Tibial nerve (tissue), 4 donors: ENCODE results near the gene NDUFC1. TPM values are rescaled to one million over a fixed set of nuclear protein-coding genes. Genes with fewer than 3 reads are reported as not detected.
A peak's percentile ranks its signal among the peaks of the same experiment; 100 is the strongest.

ENCODE experiments used
- DNase-seq, 2 donors: peaks; one replicate each; pipeline ENCODE4 v3.0.0-alpha.2; 2019; ENCODE audit warnings: low spot score in 2 of 2
- H3K27ac ChIP-seq, 4 donors: fragments of 200-600 bp; sonication (generic) in 3 of 4; one replicate each; pipeline ENCODE4 v1.5.1; 2017 to 2019; ENCODE audit warnings: mild to moderate bottlenecking in 1 of 4
- H3K27me3 ChIP-seq, 2 donors: fragments of 200-600 bp; sonication (generic) in 1 of 2; one replicate each; pipeline versions ENCODE4 v1.5.1 to v1.6.0; 2017 to 2019
- H3K36me3 ChIP-seq, 3 donors: fragments of 200-600 bp; sonication (generic); one replicate each; pipeline ENCODE4 v1.5.1; 2018 to 2019
- H3K4me1 ChIP-seq, 4 donors: fragments of 200-600 bp; sonication (generic) in 3 of 4; one replicate each; pipeline ENCODE4 v1.5.1; 2017 to 2019
- H3K4me3 ChIP-seq, 4 donors: fragments of 200-600 bp; sonication (generic) in 3 of 4; one replicate each; pipeline ENCODE4 v1.5.1; 2017 to 2019; ENCODE audit warnings: mild to moderate bottlenecking in 1 of 4, moderate library complexity in 1 of 4
- H3K9me3 ChIP-seq, 4 donors: fragments of 200-600 bp; sonication (generic) in 3 of 4; one replicate each; pipeline ENCODE4 v1.5.1; 2017 to 2019
- CTCF ChIP-seq, 5 experiments: fragments of 200-600 bp in 3 of 5; fragments of 450-650 bp in 2 of 5; sonication (generic) in 3 of 5; IDR thresholded peaks; one replicate each; pipeline ENCODE4 v1.5.1; 2016 to 2019; ENCODE audit warnings: antibody characterized with exemption in 5 of 5, mild to moderate bottlenecking in 3 of 5, moderate library complexity in 2 of 5
- EP300 ChIP-seq, 2 donors: sonication (generic); formaldehyde crosslinking; IDR thresholded peaks; one replicate each; pipeline ENCODE4 v1.6.1; 2017; ENCODE audit warnings: antibody characterized with exemption in 2 of 2, mild to moderate bottlenecking in 1 of 2
- POLR2A ChIP-seq, 2 donors: fragments of 450-650 bp; IDR thresholded peaks; one replicate each; pipeline ENCODE4 v1.6.1; 2017; ENCODE audit warnings: antibody characterized with exemption in 2 of 2, mild to moderate bottlenecking in 2 of 2, moderate library complexity in 2 of 2
- WGBS, 2 donors: methylation state at CpG; one replicate each; pipeline ENCODE4 v1.1.5; 2018; 5-methylcytosine and 5-hydroxymethylcytosine counted together
- total RNA-seq, 4 donors: library from RNA; depleted of rRNA; stranded (reverse); fragments of >200 nt; gene quantifications; one replicate each; pipeline ENCODE4 v1.1.0, GENCODE V29; 2016

Gene NDUFC1
- total RNA-seq, 4 donors from 2014 or later: 19.4 to 43.3 (median 30.9) TPM

- no peak overlapping the region for H3K4me3 ChIP-seq
- no peak for DNase-seq
- H3K4me1 ChIP-seq: peaks cover 0 to 9% (median 0%) of the 10 kb centered on the region in 4 donors
- TF ChIP-seq EP300 (IDR thresholded peaks at IDR 0.05) (no peak), POLR2A (IDR thresholded peaks at IDR 0.05) (no peak)
- H3K9me3 ChIP-seq: no peaks in the 10 kb centered on the region
- H3K27ac ChIP-seq: no peak overlapping the region
- no peaks in the 10 kb centered on the region for H3K36me3 ChIP-seq
- no peaks in the 10 kb centered on the region for H3K27me3 ChIP-seq
These were observed 55.0 kb downstream of the NDUFC1 start for GRCh38 chr4:139247241-139247640.

- DNase-seq: no peak
- H3K27ac ChIP-seq: no peak overlapping the region
- peaks cover 0 to 9% (median 0%) of the 10 kb centered on the region in 4 donors for H3K4me1 ChIP-seq
- TF ChIP-seq EP300 (IDR thresholded peaks at IDR 0.05) (no peak), CTCF (IDR thresholded peaks at IDR 0.05) (no peak), POLR2A (IDR thresholded peaks at IDR 0.05) (no peak)
- no peaks in the 10 kb centered on the region for H3K9me3 ChIP-seq
- no peaks in the 10 kb centered on the region for H3K27me3 ChIP-seq
- H3K36me3 ChIP-seq: no peaks in the 10 kb centered on the region
- H3K4me3 ChIP-seq: no peak overlapping the region
- 62 to 79% methylated on average over 3 of the region's 3 CpGs for WGBS, 2 donors
These were observed 56.1 kb downstream of the NDUFC1 start for GRCh38 chr4:139246166-139246565.

GRCh38 chr4:139245590-139245989 lies 56.7 kb downstream of the NDUFC1 start:
- H3K36me3 ChIP-seq: no peaks in the 10 kb centered on the region
- H3K27me3 ChIP-seq: no peaks in the 10 kb centered on the region
- no peak for DNase-seq
- no peaks in the 10 kb centered on the region for H3K9me3 ChIP-seq
- TF ChIP-seq CTCF (IDR thresholded peaks at IDR 0.05) (no peak), POLR2A (IDR thresholded peaks at IDR 0.05) (no peak), EP300 (IDR thresholded peaks at IDR 0.05) (no peak)
- 64 to 82% methylated on average over 1 of the region's 1 CpG for whole genome bisulfite sequencing, 2 donors
- no peak overlapping the region for H3K4me3 ChIP-seq
- H3K27ac ChIP-seq: no peak overlapping the region
- peaks cover 0 to 9% (median 0%) of the 10 kb centered on the region in 4 donors for H3K4me1 ChIP-seq

GRCh38 chr4:139243448-139244365 lies 58.6 kb downstream of the NDUFC1 start:
- no peak for TF ChIP-seq CTCF (IDR thresholded peaks at IDR 0.05)
- TF ChIP-seq EP300 (IDR thresholded peaks at IDR 0.05): no peak
- TF ChIP-seq POLR2A (IDR thresholded peaks at IDR 0.05): no peak
- no peak overlapping the region for H3K4me3 ChIP-seq
- DNase-seq: no peak
- H3K27ac ChIP-seq: peak overlapping the region in 1 of 4 donors; percentile 29
- 85 to 88% methylated on average over 12 of the region's 12 CpGs for WGBS, 2 donors
- H3K9me3 ChIP-seq: peaks cover 0 to 8% (median 0%) of the 10 kb centered on the region in 4 donors
- H3K4me1 ChIP-seq: peaks cover 0 to 9% (median 0%) of the 10 kb centered on the region in 4 donors
- no peaks in the 10 kb centered on the region for H3K27me3 ChIP-seq
- H3K36me3 ChIP-seq: no peaks in the 10 kb centered on the region

- no peaks in the 10 kb centered on the region for H3K36me3 ChIP-seq
- no peaks in the 10 kb centered on the region for H3K27me3 ChIP-seq
- TF ChIP-seq EP300 (IDR thresholded peaks at IDR 0.05) (no peak), CTCF (IDR thresholded peaks at IDR 0.05) (no peak), POLR2A (IDR thresholded peaks at IDR 0.05) (no peak)
- no peak for DNase-seq
- peak overlapping the region in 1 of 4 donors; percentile 7 for H3K27ac ChIP-seq
- peaks cover 0 to 8% (median 0%) of the 10 kb centered on the region in 4 donors for H3K9me3 ChIP-seq
- H3K4me3 ChIP-seq: no peak overlapping the region
- peaks cover 0 to 9% (median 0%) of the 10 kb centered on the region in 4 donors for H3K4me1 ChIP-seq
- 69 to 73% methylated on average over 2 of the region's 2 CpGs for WGBS, 2 donors
These were observed 59.7 kb downstream of the NDUFC1 start for GRCh38 chr4:139242511-139243051.
